Spleen (tissue), 7 donors: ENCODE data around the gene PLEKHA5.
"Not testable (repeated sequence)": the region's sequence is repeated elsewhere in the genome, so short reads cannot be mapped to it uniquely, and the experiment has no call there.

Experiments
- POLR2A ChIP-seq, 3 donors: fragments of 450-650 bp; IDR thresholded peaks; one replicate each; pipeline ENCODE4 v1.5.1; 2017; ENCODE audit warnings: antibody characterized with exemption in 3 of 3, mild to moderate bottlenecking in 1 of 3
- POLR2AphosphoS5 ChIP-seq, 3 donors: sonication (generic); formaldehyde crosslinking; IDR thresholded peaks; one replicate each; pipeline ENCODE4 v1.5.1; 2017; ENCODE audit warnings: antibody characterized with exemption in 3 of 3
- TF ChIP-seq, protein P1 (sequence below), 11 experiments: fragments of 200-600 bp in 7 of 11; fragments of 450-650 bp in 4 of 11; sonication (generic) in 4 of 11; IDR thresholded peaks in 8 of 11; conservative IDR thresholded peaks in 3 of 11; 1 replicate in 7 of 11; 2 replicates in 4 of 11; pipeline versions ENCODE4 v1.4.0 to v1.8.0; 2016 to 2021; ENCODE audit warnings: antibody characterized with exemption in 11 of 11, inconsistent platforms in 4 of 11, mild to moderate bottlenecking in 1 of 11
- donor health status: DM: no; HTN: no; CAD: no; lungs with moderate emphysema.
- donor health status: DM: no; HTN: no; CAD: no.
- donor health status: DM: no; HTN: no; CAD: no.

DNA sequence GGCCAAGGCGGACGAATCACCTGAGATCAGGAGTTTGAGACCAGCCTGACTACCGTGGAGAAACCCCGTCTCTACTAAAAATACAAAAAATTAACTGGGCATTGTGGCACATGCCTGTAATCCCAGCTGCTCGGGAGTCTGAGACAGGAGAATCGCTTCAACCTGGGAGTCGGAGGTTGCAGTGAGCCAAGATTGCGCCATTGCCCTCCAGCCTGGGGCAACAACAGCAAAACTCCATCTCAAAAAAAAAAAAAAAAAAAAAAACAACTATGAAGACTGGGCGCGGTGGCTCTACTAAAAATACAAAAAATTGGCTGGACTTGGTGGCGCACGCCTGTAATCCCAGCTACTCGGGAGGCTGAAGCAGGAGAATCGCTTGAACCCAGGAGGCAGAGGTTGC, 176.1 kb downstream of the PLEKHA5 start:
- TF ChIP-seq, protein P1, sequence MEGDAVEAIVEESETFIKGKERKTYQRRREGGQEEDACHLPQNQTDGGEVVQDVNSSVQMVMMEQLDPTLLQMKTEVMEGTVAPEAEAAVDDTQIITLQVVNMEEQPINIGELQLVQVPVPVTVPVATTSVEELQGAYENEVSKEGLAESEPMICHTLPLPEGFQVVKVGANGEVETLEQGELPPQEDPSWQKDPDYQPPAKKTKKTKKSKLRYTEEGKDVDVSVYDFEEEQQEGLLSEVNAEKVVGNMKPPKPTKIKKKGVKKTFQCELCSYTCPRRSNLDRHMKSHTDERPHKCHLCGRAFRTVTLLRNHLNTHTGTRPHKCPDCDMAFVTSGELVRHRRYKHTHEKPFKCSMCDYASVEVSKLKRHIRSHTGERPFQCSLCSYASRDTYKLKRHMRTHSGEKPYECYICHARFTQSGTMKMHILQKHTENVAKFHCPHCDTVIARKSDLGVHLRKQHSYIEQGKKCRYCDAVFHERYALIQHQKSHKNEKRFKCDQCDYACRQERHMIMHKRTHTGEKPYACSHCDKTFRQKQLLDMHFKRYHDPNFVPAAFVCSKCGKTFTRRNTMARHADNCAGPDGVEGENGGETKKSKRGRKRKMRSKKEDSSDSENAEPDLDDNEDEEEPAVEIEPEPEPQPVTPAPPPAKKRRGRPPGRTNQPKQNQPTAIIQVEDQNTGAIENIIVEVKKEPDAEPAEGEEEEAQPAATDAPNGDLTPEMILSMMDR (IDR thresholded peaks at IDR 0.05 in 8 of 11, conservative IDR thresholded peaks at IDR 0.05 in 3 of 11), result not testable (repeated sequence)
- not testable (repeated sequence) for TF ChIP-seq POLR2A, POLR2AphosphoS5 (IDR thresholded peaks at IDR 0.05)
